Suprapubic skin (tissue), 4 donors: ENCODE measurements around the gene GRB10.

Source experiments
- EP300 ChIP-seq: sonication (generic); formaldehyde crosslinking; IDR thresholded peaks from one replicate; pipeline ENCODE4 v1.6.1; 2017; ENCODE audit warnings: antibody characterized with exemption
- POLR2A ChIP-seq, 2 donors: fragments of 450-650 bp; IDR thresholded peaks; one replicate each; pipeline ENCODE4 v1.6.1; 2017; ENCODE audit warnings: antibody characterized with exemption in 2 of 2, mild to moderate bottlenecking in 2 of 2, moderate library complexity in 2 of 2
- POLR2AphosphoS5 ChIP-seq, 3 donors: sonication (generic); formaldehyde crosslinking; IDR thresholded peaks; one replicate each; pipeline ENCODE4 v1.6.1; 2017; ENCODE audit warnings: antibody characterized with exemption in 3 of 3
- TF ChIP-seq, protein P1 (sequence below), 2 donors: fragments of 200-600 bp in 1 of 2; fragments of 450-650 bp in 1 of 2; sonication (generic) in 1 of 2; IDR thresholded peaks; one replicate each; pipeline ENCODE4 v1.5.1; 2016 to 2019; ENCODE audit warnings: antibody characterized with exemption in 2 of 2, mild to moderate bottlenecking in 1 of 2, moderate library complexity in 1 of 2

DNA sequence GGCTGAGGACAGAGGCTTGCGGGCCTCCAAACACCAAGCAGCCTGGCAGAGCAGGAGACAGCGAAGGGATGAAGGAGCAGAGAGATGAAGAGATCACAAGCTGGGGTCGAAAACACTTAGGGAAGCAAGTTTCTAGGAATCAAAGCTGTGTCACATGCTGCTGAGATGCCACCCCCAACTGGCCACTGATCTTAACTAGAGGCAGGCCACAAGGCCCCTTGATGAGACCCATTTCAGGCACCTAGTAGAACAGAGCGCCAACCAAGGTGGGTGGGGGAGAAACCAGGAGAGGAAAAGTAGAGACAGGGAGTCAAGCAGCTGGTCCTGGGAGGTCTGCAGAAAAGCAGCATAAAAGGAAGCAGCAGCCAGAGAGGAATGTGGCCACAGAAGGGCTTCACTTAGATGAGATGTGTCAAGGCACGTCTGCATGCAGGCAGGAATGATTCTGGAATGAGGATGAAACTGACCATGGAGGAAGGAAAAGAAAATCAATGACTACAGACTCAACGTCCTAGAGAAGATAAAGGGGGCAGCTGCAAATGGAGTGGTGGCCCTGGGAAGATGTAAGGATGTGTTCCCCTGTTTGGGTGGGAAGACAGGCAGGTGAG, 132.5 kb downstream of the GRB10 start:
- TF ChIP-seq, protein P1, sequence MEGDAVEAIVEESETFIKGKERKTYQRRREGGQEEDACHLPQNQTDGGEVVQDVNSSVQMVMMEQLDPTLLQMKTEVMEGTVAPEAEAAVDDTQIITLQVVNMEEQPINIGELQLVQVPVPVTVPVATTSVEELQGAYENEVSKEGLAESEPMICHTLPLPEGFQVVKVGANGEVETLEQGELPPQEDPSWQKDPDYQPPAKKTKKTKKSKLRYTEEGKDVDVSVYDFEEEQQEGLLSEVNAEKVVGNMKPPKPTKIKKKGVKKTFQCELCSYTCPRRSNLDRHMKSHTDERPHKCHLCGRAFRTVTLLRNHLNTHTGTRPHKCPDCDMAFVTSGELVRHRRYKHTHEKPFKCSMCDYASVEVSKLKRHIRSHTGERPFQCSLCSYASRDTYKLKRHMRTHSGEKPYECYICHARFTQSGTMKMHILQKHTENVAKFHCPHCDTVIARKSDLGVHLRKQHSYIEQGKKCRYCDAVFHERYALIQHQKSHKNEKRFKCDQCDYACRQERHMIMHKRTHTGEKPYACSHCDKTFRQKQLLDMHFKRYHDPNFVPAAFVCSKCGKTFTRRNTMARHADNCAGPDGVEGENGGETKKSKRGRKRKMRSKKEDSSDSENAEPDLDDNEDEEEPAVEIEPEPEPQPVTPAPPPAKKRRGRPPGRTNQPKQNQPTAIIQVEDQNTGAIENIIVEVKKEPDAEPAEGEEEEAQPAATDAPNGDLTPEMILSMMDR (IDR thresholded peaks at IDR 0.05), result no peak
- no peak for TF ChIP-seq POLR2A (IDR thresholded peaks at IDR 0.05)
- TF ChIP-seq POLR2AphosphoS5 (IDR thresholded peaks at IDR 0.05), result no peak
- TF ChIP-seq EP300, result no peak
